Measurements from ENCODE around the gene RTL1. TPM values are rescaled to one million over a fixed set of nuclear protein-coding genes. Genes with fewer than 3 reads are reported as not detected.

The RTL1 gene
- total and polyA plus RNA-seq, 3 experiments from 2014 or later: not detected

DNA sequence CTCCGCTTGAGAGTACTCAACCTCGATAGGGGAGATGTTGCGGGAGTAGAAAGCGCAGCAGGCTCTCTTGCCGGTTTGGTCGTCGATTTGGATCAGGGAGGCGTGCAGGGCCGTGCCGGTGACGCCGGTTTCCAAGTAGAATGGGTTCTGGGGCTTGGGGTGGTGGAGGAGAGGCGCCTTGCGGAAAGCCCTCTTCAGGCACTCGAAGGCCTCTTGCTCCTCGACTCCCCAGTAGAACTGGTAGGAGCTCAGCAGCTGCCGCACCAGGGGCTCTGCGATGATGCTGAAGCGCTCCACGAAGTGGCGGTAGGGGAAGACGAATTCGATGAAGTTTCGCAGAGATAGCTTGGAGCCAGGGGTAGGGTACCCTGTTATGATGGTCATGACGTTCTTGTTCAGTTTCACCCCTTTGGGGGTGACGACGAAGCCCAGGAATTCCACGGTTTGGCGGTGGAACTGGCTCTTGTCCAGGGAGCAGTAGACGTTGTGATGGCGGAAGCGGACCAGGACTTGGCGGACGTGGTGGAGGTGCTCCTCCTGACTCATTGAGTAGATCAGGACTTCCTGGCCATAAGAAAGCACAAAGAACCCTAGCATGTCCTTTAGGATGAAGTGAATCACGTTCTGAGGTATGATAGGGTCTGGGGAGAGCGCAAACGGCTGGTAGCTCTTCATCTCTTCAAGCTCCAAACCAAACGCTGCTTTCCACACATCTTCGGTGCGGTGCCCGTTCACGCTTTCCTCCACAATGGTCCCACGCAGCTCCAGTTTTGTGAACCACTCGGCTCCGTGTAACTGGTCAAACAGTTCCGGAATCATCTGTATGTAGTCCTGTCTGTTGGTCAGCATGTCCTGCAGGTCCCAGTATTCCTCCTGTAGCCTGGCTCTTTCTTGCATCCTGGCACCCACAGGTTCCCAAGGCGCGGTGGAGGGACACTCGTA, 21.2 kb downstream of the RTL1 start:
- Histone ChIP-seq H3K27ac (ENCODE audit: low read depth, low read length) (no peak overlapping the region), H3K27me3 (ENCODE audit: insufficient read depth, low read length, poor library complexity, severe bottlenecking) (no peaks in the 10 kb centered on the region), H3K36me3 (ENCODE audit: insufficient read depth, low read length) (no peaks in the 10 kb centered on the region), H3K4me1 (ENCODE audit: insufficient read depth, low read length) (no peaks in the 10 kb centered on the region), H3K4me3 (ENCODE audit: low read length) (no peak overlapping the region), H3K9me3 (ENCODE audit: low read length) (no peaks in the 10 kb centered on the region)
- Mint-ChIP-seq H3K4me1 (no peaks in the 10 kb centered on the region), H3K36me3 (no peaks in the 10 kb centered on the region), H3K27ac (no peak overlapping the region), H3K27me3 (peaks cover 8 to 22% of the 10 kb centered on the region in 2 donors), H3K9me3 (peaks cover 0 to 4% (median 0%) of the 10 kb centered on the region in 5 donors), H3K4me3 (no peak overlapping the region)
- peak in 1 of 5 donors; percentile 35 for DNase-seq
- ChIA-PET POLR2A (no interaction called here), CTCF (no interaction called here)

DNA sequence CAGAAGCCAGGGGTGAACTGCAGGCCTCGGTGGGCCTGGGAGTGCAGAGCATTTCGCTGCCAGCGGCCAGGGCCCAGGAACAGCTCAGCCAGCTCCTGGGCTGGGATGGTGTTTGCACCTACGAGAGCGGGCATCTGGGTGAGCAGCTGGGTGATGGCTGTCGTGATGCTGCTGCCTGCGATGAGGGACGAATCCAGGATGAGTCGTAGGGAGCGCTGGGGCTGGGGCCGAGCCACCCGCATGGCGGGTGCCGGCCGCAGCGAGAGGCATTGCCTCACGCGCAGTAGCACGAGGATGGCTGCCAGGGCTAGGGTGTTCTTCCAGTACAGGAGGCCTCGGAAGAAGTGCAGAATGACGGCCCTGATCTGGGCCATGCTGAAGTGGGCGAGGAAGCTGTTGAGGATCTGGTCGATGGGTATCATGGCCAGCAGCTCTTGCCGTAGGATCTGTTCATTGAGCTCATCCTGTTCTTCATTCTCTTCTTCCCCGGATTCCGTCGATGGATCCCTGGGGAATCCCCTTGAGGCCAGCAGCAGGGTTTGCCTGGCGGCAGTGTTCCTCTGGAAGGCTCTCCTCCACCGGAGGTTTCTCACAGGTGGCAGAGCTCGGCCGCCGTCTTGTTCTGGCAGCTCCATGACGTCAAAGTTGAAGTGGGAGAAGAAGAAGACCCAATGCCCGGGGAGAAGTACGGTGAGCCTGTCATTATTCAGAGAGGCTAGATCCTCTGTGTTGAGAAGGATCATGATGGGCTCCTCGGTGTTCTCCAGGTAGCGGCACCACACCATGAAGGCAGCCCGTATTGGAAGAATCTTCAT, 22.1 kb downstream of the RTL1 start:
- H3K27me3 Mint-ChIP-seq: peaks cover 10 to 22% of the 10 kb centered on the region in 2 donors
- CTCF ChIA-PET: no interaction called here
- H3K9me3 Mint-ChIP-seq: peaks cover 0 to 4% (median 0%) of the 10 kb centered on the region in 5 donors
- DNase-seq: peak in 1 of 5 donors; percentile 14
- H3K27ac Mint-ChIP-seq: no peak overlapping the region
- no peak overlapping the region for H3K4me3 Mint-ChIP-seq
- H3K4me3 ChIP-seq (ENCODE audit: low read length): no peak overlapping the region
- no peaks in the 10 kb centered on the region for H3K36me3 Mint-ChIP-seq
- POLR2A ChIA-PET: no interaction called here
- H3K36me3 ChIP-seq (ENCODE audit: insufficient read depth, low read length): no peaks in the 10 kb centered on the region
- no peaks in the 10 kb centered on the region for H3K4me1 ChIP-seq (ENCODE audit: insufficient read depth, low read length)
- H3K27ac ChIP-seq (ENCODE audit: low read depth, low read length): no peak overlapping the region
- no peaks in the 10 kb centered on the region for H3K27me3 ChIP-seq (ENCODE audit: insufficient read depth, low read length, poor library complexity, severe bottlenecking)
- no peaks in the 10 kb centered on the region for H3K9me3 ChIP-seq (ENCODE audit: low read length)
- H3K4me1 Mint-ChIP-seq: no peaks in the 10 kb centered on the region

DNA sequence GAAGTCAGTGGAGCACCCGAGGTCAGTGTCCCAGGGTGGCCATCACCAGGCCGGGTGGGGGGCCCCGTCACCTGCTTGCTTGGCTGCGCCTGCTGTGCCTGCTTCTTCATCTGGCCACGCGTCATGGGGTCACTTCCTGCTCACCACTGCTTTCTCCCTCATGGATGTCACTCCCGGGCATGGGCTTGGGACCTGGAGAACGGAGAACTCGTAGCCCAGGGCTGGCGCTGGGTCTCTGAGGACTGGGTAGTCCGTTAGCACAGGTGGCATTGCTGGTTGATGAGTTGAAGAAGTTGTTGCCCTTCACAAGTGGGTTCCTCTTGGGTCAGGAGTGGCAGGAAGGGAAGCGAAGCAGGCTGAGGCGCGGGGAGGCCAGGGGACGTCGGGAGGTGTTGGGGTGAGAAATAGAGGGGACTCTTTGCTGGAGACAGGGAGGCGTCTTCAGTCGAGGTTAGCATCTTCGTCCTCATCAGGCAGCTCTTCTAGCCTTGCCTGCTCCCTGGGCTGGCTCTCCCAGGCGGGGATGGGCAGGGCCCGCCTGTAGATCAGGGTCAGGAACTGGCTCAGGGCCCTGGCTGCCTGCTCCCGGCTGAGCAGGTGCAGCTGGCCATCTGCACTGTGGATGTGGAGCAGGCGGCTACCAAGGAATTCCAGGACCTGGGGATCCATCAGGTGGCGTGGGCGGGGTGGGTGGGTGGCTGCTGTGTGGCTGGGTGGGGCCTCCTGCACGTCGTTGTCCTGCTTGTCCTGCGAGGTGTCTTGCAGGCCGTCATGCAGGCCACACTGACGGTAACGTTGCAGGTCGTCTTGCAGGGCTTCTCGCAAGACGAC, 23.0 kb downstream of the RTL1 start:
- H3K27ac ChIP-seq (ENCODE audit: low read depth, low read length): no peak overlapping the region
- H3K36me3 ChIP-seq (ENCODE audit: insufficient read depth, low read length): no peaks in the 10 kb centered on the region
- peak in 1 of 5 donors; percentile 42 for DNase-seq
- Mint-ChIP-seq H3K27me3 (peaks cover 10 to 14% of the 10 kb centered on the region in 2 donors), H3K4me3 (no peak overlapping the region), H3K9me3 (peaks cover 0 to 4% (median 0%) of the 10 kb centered on the region in 5 donors), H3K4me1 (no peaks in the 10 kb centered on the region), H3K27ac (no peak overlapping the region), H3K36me3 (no peaks in the 10 kb centered on the region)
- no peaks in the 10 kb centered on the region for H3K9me3 ChIP-seq (ENCODE audit: low read length)
- no peaks in the 10 kb centered on the region for H3K4me1 ChIP-seq (ENCODE audit: insufficient read depth, low read length)
- H3K4me3 ChIP-seq (ENCODE audit: low read length): no peak overlapping the region
- ChIA-PET CTCF (no interaction called here), POLR2A (no interaction called here)
- H3K27me3 ChIP-seq (ENCODE audit: insufficient read depth, low read length, poor library complexity, severe bottlenecking): no peaks in the 10 kb centered on the region

DNA sequence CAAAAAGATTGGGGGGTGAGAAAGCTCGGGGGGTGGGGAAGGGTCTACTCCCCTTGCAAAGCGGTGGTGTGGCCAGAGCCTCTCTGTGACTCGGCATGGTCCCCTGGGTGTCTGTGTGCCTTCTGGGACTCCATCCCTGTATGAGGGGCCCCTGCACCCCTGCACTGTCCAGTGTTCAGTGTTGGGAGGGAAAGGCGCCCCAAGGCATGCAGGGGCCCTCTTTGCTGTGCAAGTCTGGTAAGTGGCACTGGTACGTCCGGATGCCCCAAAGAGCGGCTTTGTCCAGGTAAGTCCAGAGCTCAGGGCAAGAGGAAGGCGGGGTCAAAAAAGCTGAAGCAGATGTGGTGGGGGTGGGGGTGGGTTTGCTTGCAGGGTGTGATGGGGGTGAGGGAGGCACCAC, 23.7 kb downstream of the RTL1 start:
- no peak overlapping the region for H3K4me3 ChIP-seq (ENCODE audit: low read length)
- no peaks in the 10 kb centered on the region for H3K27me3 ChIP-seq (ENCODE audit: insufficient read depth, low read length, poor library complexity, severe bottlenecking)
- H3K36me3 ChIP-seq (ENCODE audit: insufficient read depth, low read length): no peaks in the 10 kb centered on the region
- Mint-ChIP-seq H3K4me1 (no peaks in the 10 kb centered on the region), H3K36me3 (no peaks in the 10 kb centered on the region), H3K27ac (no peak overlapping the region), H3K4me3 (no peak overlapping the region), H3K9me3 (peaks cover 0 to 4% (median 0%) of the 10 kb centered on the region in 5 donors), H3K27me3 (peaks cover 9 to 13% of the 10 kb centered on the region in 2 donors)
- CTCF ChIA-PET: no interaction called here
- DNase-seq: peak in 1 of 5 donors; percentile 28
- H3K4me1 ChIP-seq (ENCODE audit: insufficient read depth, low read length): no peaks in the 10 kb centered on the region
- POLR2A ChIA-PET: no interaction called here
- no peaks in the 10 kb centered on the region for H3K9me3 ChIP-seq (ENCODE audit: low read length)
- no peak overlapping the region for H3K27ac ChIP-seq (ENCODE audit: low read depth, low read length)

GRCh38 chr14:100879194-100879593, 24.3 kb downstream of the RTL1 start:
- no peaks in the 10 kb centered on the region for H3K36me3 Mint-ChIP-seq
- Histone ChIP-seq H3K4me1 (ENCODE audit: insufficient read depth, low read length) (no peaks in the 10 kb centered on the region), H3K4me3 (ENCODE audit: low read length) (no peak overlapping the region), H3K27ac (ENCODE audit: low read depth, low read length) (no peak overlapping the region), H3K36me3 (ENCODE audit: insufficient read depth, low read length) (no peaks in the 10 kb centered on the region), H3K9me3 (ENCODE audit: low read length) (no peaks in the 10 kb centered on the region), H3K27me3 (ENCODE audit: insufficient read depth, low read length, poor library complexity, severe bottlenecking) (no peaks in the 10 kb centered on the region)
- peaks cover 8 to 13% of the 10 kb centered on the region in 2 donors for H3K27me3 Mint-ChIP-seq
- H3K9me3 Mint-ChIP-seq: peaks cover 0 to 3% (median 0%) of the 10 kb centered on the region in 5 donors
- H3K4me3 Mint-ChIP-seq: no peak overlapping the region
- CTCF ChIA-PET: no interaction called here
- POLR2A ChIA-PET: no interaction called here
- no peaks in the 10 kb centered on the region for H3K4me1 Mint-ChIP-seq
- peak in 1 of 5 donors; percentile 38 for DNase-seq
- no peak overlapping the region for H3K27ac Mint-ChIP-seq

DNA sequence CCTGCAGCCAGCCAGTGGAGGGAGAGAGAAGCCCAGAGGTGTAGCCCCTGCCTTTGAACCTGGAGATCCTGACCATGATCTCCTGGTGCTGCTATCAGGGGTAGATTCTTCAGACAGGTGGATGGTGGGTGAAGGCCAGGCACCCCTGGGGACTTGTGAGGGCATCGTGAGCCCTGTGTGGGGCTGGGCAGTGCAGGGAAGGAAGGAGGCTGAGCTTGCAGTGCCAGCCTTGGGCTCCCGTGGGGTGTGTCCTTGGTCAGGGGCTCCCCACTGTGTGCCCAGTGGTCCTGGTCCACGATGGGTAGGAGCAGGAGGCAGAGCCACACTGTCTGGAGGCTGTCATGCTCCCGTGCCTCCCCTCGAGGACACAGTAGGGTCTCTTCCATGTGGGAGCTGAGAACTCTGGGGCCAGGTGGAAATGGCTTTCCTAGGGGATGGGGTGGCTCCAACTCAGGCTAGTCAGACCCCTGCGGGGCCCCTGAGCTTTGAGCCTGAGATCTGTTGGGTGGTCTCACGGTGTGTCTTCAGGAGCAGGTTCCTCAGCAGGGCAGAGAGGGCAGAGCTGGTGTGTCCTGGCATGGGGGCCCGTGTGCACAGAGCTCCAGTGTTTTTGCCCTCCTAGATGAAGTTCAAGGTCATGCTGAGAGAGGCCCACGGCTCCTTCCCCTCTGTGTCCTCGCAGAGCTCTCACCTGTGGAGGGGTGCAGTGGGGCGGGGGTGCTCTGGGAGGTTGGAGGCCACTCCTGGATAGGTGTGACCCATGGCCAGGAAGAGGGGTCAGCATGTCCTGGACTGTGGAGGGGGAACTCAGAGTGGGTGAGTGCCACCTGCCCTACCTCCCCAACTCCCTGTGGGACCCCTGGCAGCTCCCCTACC, 25.0 kb downstream of the RTL1 start:
- Histone ChIP-seq H3K4me1 (ENCODE audit: insufficient read depth, low read length) (no peaks in the 10 kb centered on the region), H3K27ac (ENCODE audit: low read depth, low read length) (no peak overlapping the region), H3K9me3 (ENCODE audit: low read length) (no peaks in the 10 kb centered on the region), H3K4me3 (ENCODE audit: low read length) (no peak overlapping the region), H3K36me3 (ENCODE audit: insufficient read depth, low read length) (no peaks in the 10 kb centered on the region), H3K27me3 (ENCODE audit: insufficient read depth, low read length, poor library complexity, severe bottlenecking) (no peaks in the 10 kb centered on the region)
- CTCF ChIA-PET: no interaction called here
- H3K36me3 Mint-ChIP-seq: no peaks in the 10 kb centered on the region
- POLR2A ChIA-PET: no interaction called here
- H3K27me3 Mint-ChIP-seq: peaks cover 8 to 13% of the 10 kb centered on the region in 2 donors
- H3K27ac Mint-ChIP-seq: no peak overlapping the region
- H3K4me1 Mint-ChIP-seq: no peaks in the 10 kb centered on the region
- H3K9me3 Mint-ChIP-seq: peaks cover 0 to 2% (median 0%) of the 10 kb centered on the region in 5 donors
- H3K4me3 Mint-ChIP-seq: no peak overlapping the region
- DNase-seq: peak in 1 of 5 donors; percentile 34

DNA sequence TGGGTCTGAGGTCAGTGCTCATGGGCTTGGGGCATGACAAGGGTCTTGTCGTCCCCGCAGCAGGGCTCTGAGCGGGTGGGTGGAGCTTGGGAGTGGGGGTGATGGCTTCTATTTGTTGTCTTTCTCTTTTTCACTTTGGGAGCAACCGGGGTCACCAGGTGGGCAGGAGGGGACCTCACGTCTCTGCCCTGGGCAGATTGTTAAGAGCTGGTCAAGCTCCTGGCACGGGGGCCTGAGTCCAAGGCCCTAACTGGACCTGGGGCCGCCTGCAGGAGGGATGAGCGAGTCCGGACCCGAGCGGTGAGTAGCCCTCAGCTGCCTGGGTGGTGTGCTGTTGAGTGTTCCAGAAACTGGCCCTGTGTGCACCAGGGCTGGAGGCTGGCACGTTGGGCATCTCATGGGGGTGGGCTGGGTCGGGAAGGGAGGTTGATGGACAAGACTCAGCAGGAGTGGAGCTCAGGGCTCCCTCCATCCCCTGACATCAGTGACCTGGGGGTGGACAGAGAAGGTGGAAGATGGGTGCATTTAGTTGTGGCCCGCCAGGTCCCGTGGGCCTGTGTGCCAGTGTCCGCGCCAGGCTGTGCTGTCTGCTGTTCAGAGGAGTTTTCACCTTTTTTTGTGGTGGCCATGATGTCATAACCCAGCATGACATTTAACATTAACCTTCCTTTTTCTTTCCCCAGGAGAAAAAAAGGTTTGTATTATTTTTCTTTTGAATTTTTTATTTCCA, 27.5 kb downstream of the RTL1 start:
- Mint-ChIP-seq H3K4me1 (no peaks in the 10 kb centered on the region), H3K27ac (no peak overlapping the region), H3K36me3 (no peaks in the 10 kb centered on the region), H3K4me3 (no peak overlapping the region), H3K9me3 (peaks cover 0 to 2% (median 0%) of the 10 kb centered on the region in 5 donors), H3K27me3 (peaks cover 9 to 13% of the 10 kb centered on the region in 2 donors)
- H3K4me3 ChIP-seq (ENCODE audit: low read length): no peak overlapping the region
- CTCF ChIA-PET: interaction anchor here (0.6 kb wide), 1 partner anchor 12 kb away, joined by 3 read pairs; no protein-coding TSS in a partner anchor
- POLR2A ChIA-PET: no interaction called here
- H3K27me3 ChIP-seq (ENCODE audit: insufficient read depth, low read length, poor library complexity, severe bottlenecking): no peaks in the 10 kb centered on the region
- H3K4me1 ChIP-seq (ENCODE audit: insufficient read depth, low read length): no peaks in the 10 kb centered on the region
- H3K36me3 ChIP-seq (ENCODE audit: insufficient read depth, low read length): no peaks in the 10 kb centered on the region
- no peaks in the 10 kb centered on the region for H3K9me3 ChIP-seq (ENCODE audit: low read length)
- DNase-seq: peak in 1 of 5 donors; percentile 9
- no peak overlapping the region for H3K27ac ChIP-seq (ENCODE audit: low read depth, low read length)

All from CD8-positive, alpha-beta memory T cell (primary cell).